H1 (cell line): ENCODE measurements around the gene PRDM5.

Experiments
- CEBPB ChIP-seq: IDR thresholded peaks from 2 replicates; pipeline ENCODE4 v1.6.1; 2012; ENCODE audit warnings: low read depth, low read length
- EGR1 ChIP-seq: IDR thresholded peaks from 2 replicates; pipeline ENCODE4 v1.6.1; 2011; ENCODE audit warnings: low read depth, low read length, borderline replicate concordance
- EZH2 ChIP-seq: fragments of 200-600 bp; sonication (generic); IDR thresholded peaks from 2 replicates; pipeline ENCODE4 v1.7.1; 2012; ENCODE audit warnings: low read depth, mild to moderate bottlenecking, moderate library complexity, low read length, inconsistent platforms; ENCODE audit not compliant: severe bottlenecking
- GTF2F1 ChIP-seq: IDR thresholded peaks from 2 replicates; pipeline ENCODE4 v1.6.1; 2012; ENCODE audit warnings: low read depth, low read length, improper control_type of control experiment, borderline replicate concordance
- JUND ChIP-seq: IDR thresholded peaks from 2 replicates; pipeline ENCODE4 v1.6.1; 2011; ENCODE audit warnings: mild to moderate bottlenecking, improper control_type of control experiment, low read length
- PHF8 ChIP-seq: fragments of 200-600 bp; sonication (generic); conservative IDR thresholded peaks from 2 replicates; pipeline ENCODE4 v1.7.1; 2012; ENCODE audit warnings: low read depth, mild to moderate bottlenecking, inconsistent platforms, low read length, moderate library complexity
- POLR2A ChIP-seq, 2 experiments: IDR thresholded peaks; 1 replicate in 1 of 2; 2 replicates in 1 of 2; pipeline ENCODE4 v1.6.1; 2011; ENCODE audit warnings: low read depth in 2 of 2, low read length in 2 of 2, mild to moderate bottlenecking in 2 of 2; ENCODE audit errors: control extremely low read depth in 1 of 2
- POLR2AphosphoS5 ChIP-seq: IDR thresholded peaks from 2 replicates; pipeline ENCODE4 v1.6.1; 2011; ENCODE audit warnings: low read depth, low read length
- POU5F1 ChIP-seq: IDR thresholded peaks from 2 replicates; pipeline ENCODE4 v1.6.1; 2011; ENCODE audit warnings: low read depth, mild to moderate bottlenecking, low read length, moderate library complexity
- TCF12 ChIP-seq: IDR thresholded peaks from 2 replicates; pipeline ENCODE4 v1.6.1; 2011; ENCODE audit warnings: low read depth, mild to moderate bottlenecking, low read length
- ZNF274 ChIP-seq: IDR thresholded peaks from 2 replicates; pipeline ENCODE4 v1.7.0; 2012; ENCODE audit warnings: low read length, borderline replicate concordance; ENCODE audit errors: extremely low read depth
- TF ChIP-seq, protein P1 (sequence below): IDR thresholded peaks from 2 replicates; pipeline ENCODE4 v1.6.1; 2011; ENCODE audit warnings: low read length, improper control_type of control experiment
- TF ChIP-seq, protein P2 (sequence below), 3 experiments: IDR thresholded peaks; 1 replicate in 2 of 3; 2 replicates in 1 of 3; pipeline versions ENCODE4 v1.5.1 to v1.6.1; 2011; ENCODE audit warnings: low read length in 3 of 3, mild to moderate bottlenecking in 3 of 3, inconsistent platforms in 2 of 3, low read depth in 1 of 3, moderate library complexity in 1 of 3; ENCODE audit not compliant: insufficient read depth in 1 of 3; ENCODE audit errors: control extremely low read depth in 1 of 3
- TF ChIP-seq, protein P3 (sequence below): IDR thresholded peaks from 2 replicates; pipeline ENCODE4 v1.6.1; 2012; ENCODE audit warnings: inconsistent platforms

DNA sequence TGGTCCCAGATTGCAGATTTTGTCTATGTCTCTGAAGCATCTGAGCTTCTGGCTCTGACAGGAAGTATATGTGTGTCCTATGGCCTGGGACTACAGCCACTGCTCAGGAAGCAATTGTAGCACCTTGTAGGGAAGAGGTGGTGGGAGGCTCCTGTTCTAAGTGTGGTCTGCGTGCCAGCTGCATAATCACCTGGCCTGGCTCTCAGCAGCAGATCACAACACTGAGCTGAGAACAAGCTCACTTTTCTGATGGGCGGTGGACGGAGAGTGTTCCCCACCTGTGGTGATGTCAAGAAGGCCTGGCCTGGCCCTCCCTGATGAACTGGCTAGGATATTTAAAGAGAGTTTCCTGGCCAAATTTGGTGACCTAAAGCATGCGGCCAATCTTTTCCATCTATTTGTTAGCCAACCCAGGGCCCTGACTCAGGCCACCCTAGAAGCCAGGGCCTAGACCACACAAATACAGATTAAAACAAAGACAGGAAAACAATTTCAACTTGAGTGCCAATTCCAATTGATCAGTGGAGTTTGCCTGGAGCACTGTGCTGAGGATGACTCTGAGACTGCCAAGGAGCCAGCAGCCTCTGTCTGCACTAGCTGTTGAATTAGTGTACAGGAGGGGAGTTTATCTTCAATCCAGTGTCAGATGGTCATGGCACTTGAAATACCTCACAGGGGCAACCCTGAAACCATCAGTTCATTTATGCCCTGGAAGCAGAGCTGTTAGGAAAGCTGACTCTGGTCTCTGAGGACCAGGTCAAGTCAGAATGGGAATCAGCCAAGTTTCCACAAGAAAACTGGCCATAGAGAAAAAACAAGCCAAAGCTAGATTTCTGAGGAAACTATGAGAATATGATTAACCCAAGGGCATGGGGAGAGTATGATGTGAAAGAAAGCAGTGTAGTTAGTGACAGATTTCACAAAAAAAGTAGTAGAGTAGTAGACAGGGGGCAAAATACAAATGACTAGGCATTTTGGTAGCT is 47.4 kb downstream of the PRDM5 start:
- TF ChIP-seq EGR1: no peak
- no peak for TF ChIP-seq EZH2
- no peak for TF ChIP-seq POLR2A (IDR thresholded peaks at IDR 0.05; ENCODE audit: control extremely low read depth in 1 of 2, low read depth in 2 of 2, low read length in 2 of 2)
- TF ChIP-seq, protein P1, sequence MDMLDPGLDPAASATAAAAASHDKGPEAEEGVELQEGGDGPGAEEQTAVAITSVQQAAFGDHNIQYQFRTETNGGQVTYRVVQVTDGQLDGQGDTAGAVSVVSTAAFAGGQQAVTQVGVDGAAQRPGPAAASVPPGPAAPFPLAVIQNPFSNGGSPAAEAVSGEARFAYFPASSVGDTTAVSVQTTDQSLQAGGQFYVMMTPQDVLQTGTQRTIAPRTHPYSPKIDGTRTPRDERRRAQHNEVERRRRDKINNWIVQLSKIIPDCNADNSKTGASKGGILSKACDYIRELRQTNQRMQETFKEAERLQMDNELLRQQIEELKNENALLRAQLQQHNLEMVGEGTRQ: no peak
- TF ChIP-seq, protein P2, sequence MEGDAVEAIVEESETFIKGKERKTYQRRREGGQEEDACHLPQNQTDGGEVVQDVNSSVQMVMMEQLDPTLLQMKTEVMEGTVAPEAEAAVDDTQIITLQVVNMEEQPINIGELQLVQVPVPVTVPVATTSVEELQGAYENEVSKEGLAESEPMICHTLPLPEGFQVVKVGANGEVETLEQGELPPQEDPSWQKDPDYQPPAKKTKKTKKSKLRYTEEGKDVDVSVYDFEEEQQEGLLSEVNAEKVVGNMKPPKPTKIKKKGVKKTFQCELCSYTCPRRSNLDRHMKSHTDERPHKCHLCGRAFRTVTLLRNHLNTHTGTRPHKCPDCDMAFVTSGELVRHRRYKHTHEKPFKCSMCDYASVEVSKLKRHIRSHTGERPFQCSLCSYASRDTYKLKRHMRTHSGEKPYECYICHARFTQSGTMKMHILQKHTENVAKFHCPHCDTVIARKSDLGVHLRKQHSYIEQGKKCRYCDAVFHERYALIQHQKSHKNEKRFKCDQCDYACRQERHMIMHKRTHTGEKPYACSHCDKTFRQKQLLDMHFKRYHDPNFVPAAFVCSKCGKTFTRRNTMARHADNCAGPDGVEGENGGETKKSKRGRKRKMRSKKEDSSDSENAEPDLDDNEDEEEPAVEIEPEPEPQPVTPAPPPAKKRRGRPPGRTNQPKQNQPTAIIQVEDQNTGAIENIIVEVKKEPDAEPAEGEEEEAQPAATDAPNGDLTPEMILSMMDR (IDR thresholded peaks at IDR 0.05; ENCODE audit: control extremely low read depth in 1 of 3, insufficient read depth in 1 of 3, low read depth in 1 of 3, low read length in 3 of 3): no peak
- no peak for TF ChIP-seq GTF2F1
- no peak for TF ChIP-seq PHF8
- TF ChIP-seq POLR2AphosphoS5: no peak
- no peak for TF ChIP-seq ZNF274
- TF ChIP-seq POU5F1: no peak
- TF ChIP-seq CEBPB: no peak
- TF ChIP-seq JUND: no peak
- no peak for TF ChIP-seq TCF12
- TF ChIP-seq, protein P3, sequence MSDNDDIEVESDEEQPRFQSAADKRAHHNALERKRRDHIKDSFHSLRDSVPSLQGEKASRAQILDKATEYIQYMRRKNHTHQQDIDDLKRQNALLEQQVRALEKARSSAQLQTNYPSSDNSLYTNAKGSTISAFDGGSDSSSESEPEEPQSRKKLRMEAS: no peak
